Fibroblast of lung (primary cell): ENCODE measurements around the gene TMEM131.

Experiments
- EZH2 ChIP-seq: IDR thresholded peaks from 2 replicates; pipeline ENCODE4 v1.5.1; 2012; ENCODE audit warnings: low read length, control low read depth, mild to moderate bottlenecking; ENCODE audit errors: missing control alignments
- TF ChIP-seq, protein P1 (sequence below), 2 donors: IDR thresholded peaks in 1 of 2; conservative IDR thresholded peaks in 1 of 2; 1 replicate in 1 of 2; 2 replicates in 1 of 2; pipeline ENCODE4 v1.5.1; 2011 to 2012; ENCODE audit warnings: low read length in 2 of 2, control low read depth in 1 of 2, inconsistent platforms in 1 of 2, low read depth in 1 of 2, mild to moderate bottlenecking in 1 of 2

GRCh38 chr2:97716695-97717612 lies 278.8 kb downstream of the TMEM131 start:
- TF ChIP-seq, protein P1, sequence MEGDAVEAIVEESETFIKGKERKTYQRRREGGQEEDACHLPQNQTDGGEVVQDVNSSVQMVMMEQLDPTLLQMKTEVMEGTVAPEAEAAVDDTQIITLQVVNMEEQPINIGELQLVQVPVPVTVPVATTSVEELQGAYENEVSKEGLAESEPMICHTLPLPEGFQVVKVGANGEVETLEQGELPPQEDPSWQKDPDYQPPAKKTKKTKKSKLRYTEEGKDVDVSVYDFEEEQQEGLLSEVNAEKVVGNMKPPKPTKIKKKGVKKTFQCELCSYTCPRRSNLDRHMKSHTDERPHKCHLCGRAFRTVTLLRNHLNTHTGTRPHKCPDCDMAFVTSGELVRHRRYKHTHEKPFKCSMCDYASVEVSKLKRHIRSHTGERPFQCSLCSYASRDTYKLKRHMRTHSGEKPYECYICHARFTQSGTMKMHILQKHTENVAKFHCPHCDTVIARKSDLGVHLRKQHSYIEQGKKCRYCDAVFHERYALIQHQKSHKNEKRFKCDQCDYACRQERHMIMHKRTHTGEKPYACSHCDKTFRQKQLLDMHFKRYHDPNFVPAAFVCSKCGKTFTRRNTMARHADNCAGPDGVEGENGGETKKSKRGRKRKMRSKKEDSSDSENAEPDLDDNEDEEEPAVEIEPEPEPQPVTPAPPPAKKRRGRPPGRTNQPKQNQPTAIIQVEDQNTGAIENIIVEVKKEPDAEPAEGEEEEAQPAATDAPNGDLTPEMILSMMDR (conservative IDR thresholded peaks at IDR 0.05 in 1 of 2, IDR thresholded peaks at IDR 0.05 in 1 of 2; ENCODE audit: low read depth in 1 of 2, low read length in 2 of 2): no peak
- TF ChIP-seq EZH2: no peak
